ENCODE data around the gene PALLD. TPM values are rescaled to one million over a fixed set of nuclear protein-coding genes. Genes with fewer than 3 reads are reported as not detected.

Gene PALLD
- total and polyA plus RNA-seq, 2 experiments from 2014 or later = 157 to 178 TPM

GRCh38 chr4:168743601-168744000 is 246.7 kb downstream of the PALLD start:
- Histone ChIP-seq H3K36me3 (no peaks in the 10 kb centered on the region), H3K27ac (peak overlapping the region; percentile 36), H3K4me3 (no peak overlapping the region), H3K27me3 (no peaks in the 10 kb centered on the region), H3K4me1 (ENCODE audit: low read depth) (no peaks in the 10 kb centered on the region), H3K9me3 (ENCODE audit: low read depth) (no peaks in the 10 kb centered on the region)
- DNase-seq (ENCODE audit: low read depth in 1 of 2, low spot score in 1 of 2) = peak in 1 of 2 donors; percentile 46
- TF ChIP-seq, protein P1, sequence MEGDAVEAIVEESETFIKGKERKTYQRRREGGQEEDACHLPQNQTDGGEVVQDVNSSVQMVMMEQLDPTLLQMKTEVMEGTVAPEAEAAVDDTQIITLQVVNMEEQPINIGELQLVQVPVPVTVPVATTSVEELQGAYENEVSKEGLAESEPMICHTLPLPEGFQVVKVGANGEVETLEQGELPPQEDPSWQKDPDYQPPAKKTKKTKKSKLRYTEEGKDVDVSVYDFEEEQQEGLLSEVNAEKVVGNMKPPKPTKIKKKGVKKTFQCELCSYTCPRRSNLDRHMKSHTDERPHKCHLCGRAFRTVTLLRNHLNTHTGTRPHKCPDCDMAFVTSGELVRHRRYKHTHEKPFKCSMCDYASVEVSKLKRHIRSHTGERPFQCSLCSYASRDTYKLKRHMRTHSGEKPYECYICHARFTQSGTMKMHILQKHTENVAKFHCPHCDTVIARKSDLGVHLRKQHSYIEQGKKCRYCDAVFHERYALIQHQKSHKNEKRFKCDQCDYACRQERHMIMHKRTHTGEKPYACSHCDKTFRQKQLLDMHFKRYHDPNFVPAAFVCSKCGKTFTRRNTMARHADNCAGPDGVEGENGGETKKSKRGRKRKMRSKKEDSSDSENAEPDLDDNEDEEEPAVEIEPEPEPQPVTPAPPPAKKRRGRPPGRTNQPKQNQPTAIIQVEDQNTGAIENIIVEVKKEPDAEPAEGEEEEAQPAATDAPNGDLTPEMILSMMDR (IDR thresholded peaks at IDR 0.05; ENCODE audit: low read depth, low read length) = no peak

DNA sequence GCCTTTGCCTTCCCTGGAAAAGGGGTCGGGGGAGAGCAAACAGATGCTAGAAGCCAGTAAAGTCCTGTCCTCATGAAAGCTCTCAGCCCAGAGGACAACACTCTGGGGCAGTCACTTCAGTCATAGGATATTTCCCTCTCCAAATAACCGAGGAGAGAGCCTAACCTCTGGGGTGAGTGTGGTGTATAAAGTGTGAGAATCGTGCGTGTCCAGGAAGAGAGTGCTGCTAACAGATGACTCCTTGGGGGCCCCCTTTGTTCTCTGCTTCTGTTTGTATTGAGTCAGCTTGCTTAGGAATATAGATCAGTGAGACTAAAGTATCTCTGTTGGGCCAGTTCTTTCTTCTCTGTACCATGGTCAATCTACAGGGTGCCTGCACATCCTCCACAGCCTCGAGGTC is 247.2 kb downstream of the PALLD start:
- H3K27me3 ChIP-seq = no peaks in the 10 kb centered on the region
- no peak overlapping the region for H3K4me3 ChIP-seq
- H3K4me1 ChIP-seq (ENCODE audit: low read depth) = no peaks in the 10 kb centered on the region
- no peaks in the 10 kb centered on the region for H3K9me3 ChIP-seq (ENCODE audit: low read depth)
- no peak for DNase-seq (ENCODE audit: low read depth in 1 of 2, low spot score in 1 of 2)
- TF ChIP-seq, protein P1 (IDR thresholded peaks at IDR 0.05; ENCODE audit: low read depth, low read length) = no peak
- peak overlapping the region; percentile 36 for H3K27ac ChIP-seq
- no peaks in the 10 kb centered on the region for H3K36me3 ChIP-seq

DNA sequence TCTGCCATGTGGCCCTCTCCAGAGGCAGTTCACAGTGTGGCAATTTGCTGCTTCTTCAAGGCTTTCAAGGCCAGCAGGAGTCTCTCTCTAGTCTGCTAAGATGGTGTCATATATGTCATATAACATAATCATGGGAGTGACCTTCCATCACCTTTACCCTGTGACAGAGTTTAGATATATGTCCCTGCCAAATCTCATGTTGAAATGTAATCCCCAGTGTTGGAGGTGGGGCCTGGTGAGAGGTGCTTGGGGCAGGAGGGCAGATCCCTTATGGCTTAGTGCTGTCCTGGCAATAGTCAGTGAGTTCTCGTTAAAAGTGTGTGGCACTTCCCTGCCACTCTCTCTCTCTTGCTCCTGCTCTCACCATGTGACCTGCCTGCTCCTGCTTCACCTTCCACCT is 252.0 kb downstream of the PALLD start:
- TF ChIP-seq, protein P1 (IDR thresholded peaks at IDR 0.05; ENCODE audit: low read depth, low read length) = no peak
- Histone ChIP-seq H3K4me3 (no peak overlapping the region), H3K36me3 (no peaks in the 10 kb centered on the region), H3K27ac (no peak overlapping the region), H3K4me1 (ENCODE audit: low read depth) (no peaks in the 10 kb centered on the region), H3K9me3 (ENCODE audit: low read depth) (no peaks in the 10 kb centered on the region), H3K27me3 (no peaks in the 10 kb centered on the region)
- no peak for DNase-seq (ENCODE audit: low read depth in 1 of 2, low spot score in 1 of 2)

GRCh38 chr4:168751263-168752225 is 254.7 kb downstream of the PALLD start:
- Histone ChIP-seq H3K27me3 (no peaks in the 10 kb centered on the region), H3K4me1 (ENCODE audit: low read depth) (no peaks in the 10 kb centered on the region), H3K9me3 (ENCODE audit: low read depth) (no peaks in the 10 kb centered on the region), H3K4me3 (no peak overlapping the region), H3K36me3 (peaks cover 6% of the 10 kb centered on the region), H3K27ac (no peak overlapping the region)
- TF ChIP-seq, protein P1 (IDR thresholded peaks at IDR 0.05; ENCODE audit: low read depth, low read length) = no peak
- DNase-seq (ENCODE audit: low read depth in 1 of 2, low spot score in 1 of 2) = peak in 1 of 2 donors; percentile 56

DNA sequence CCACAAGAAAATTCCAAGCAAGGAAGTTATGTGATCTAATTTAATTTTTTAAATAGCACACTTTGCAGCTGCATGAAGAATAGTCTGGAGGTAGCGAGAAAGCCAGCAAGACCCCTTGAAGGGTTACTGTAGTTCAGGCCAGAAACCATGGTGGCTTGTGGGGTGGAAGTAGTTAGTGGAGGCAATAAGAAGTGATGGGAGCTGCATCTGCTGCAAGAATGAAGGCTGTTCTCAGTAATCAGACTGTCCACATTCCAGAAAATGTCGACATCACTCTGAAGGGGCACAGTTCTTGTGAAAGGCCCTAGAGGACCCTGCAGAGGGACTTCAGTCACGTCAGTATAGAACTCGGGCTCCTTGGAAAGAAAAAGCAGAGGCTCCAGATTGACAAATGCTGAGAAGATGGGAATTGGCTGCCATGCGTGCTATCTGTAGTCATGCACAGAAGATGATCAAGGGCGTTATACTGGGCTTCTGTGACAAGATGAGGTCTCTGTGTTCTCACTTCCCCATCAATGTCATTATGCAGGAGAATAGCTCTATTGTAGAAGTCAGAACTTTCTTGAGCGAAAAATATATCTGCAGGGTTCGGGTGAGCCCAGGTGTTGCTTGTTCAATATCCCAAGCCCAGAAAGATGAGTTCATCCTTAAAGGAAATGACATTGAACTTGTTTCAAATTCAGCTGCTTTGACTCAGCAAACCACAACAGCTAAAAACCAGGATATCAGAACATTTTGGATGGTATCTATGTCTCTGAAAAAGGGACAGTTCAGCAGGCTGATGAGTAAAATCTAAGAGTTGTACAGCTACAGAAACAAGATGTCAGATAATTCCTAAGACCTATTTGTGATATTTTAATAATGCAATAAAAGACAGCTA is 259.0 kb downstream of the PALLD start:
- DNase-seq (ENCODE audit: low read depth in 1 of 2, low spot score in 1 of 2) = no peak
- Histone ChIP-seq H3K4me3 (no peak overlapping the region), H3K27me3 (no peaks in the 10 kb centered on the region), H3K36me3 (peaks cover 10% of the 10 kb centered on the region), H3K4me1 (ENCODE audit: low read depth) (no peaks in the 10 kb centered on the region), H3K9me3 (ENCODE audit: low read depth) (no peaks in the 10 kb centered on the region), H3K27ac (no peak overlapping the region)
- TF ChIP-seq, protein P1 (IDR thresholded peaks at IDR 0.05; ENCODE audit: low read depth, low read length) = no peak

Measured in cardiac muscle cell (in vitro differentiated cells and primary cell).